Ovary (tissue), 3 donors: ENCODE measurements around the gene GYPA.
"Not testable (repeated sequence)": the region's sequence is repeated elsewhere in the genome, so short reads cannot be mapped to it uniquely, and the experiment has no call there.

Experiments
- POLR2A ChIP-seq: fragments of 450-650 bp; IDR thresholded peaks from one replicate; pipeline ENCODE4 v1.6.1; 2017; ENCODE audit warnings: antibody characterized with exemption, mild to moderate bottlenecking, moderate library complexity
- TF ChIP-seq, protein P1 (sequence below), 3 donors: fragments of 450-650 bp in 2 of 3; fragments of 200-600 bp in 1 of 3; IDR thresholded peaks; one replicate each; pipeline versions ENCODE4 v1.5.1 to v1.8.0; 2016 to 2022; ENCODE audit warnings: antibody characterized with exemption in 3 of 3, mild to moderate bottlenecking in 1 of 3
- donor health status: DM: no; HTN: no; CAD: no.

DNA sequence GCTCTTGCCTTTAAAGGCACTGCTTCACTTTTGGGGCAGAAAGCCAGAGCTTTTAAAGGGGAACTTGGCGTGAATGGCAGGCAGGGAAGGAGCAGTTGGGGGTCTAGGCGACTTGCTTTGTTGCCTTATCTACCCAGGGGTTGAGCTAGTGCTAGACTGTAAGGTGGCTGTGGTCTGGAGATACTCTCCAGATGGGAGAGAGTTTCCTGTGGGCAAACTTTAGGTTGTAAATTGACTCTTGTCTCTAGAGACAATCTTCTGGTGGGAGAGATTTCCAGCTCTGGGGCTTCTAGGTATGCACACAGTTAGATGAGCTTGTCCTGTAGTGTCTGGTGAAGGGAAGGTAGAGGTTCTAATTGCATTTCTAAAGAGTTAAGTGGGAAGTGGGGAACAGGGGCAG is 61.8 kb downstream of the GYPA start:
- TF ChIP-seq POLR2A, result not testable (repeated sequence)
- TF ChIP-seq, protein P1, sequence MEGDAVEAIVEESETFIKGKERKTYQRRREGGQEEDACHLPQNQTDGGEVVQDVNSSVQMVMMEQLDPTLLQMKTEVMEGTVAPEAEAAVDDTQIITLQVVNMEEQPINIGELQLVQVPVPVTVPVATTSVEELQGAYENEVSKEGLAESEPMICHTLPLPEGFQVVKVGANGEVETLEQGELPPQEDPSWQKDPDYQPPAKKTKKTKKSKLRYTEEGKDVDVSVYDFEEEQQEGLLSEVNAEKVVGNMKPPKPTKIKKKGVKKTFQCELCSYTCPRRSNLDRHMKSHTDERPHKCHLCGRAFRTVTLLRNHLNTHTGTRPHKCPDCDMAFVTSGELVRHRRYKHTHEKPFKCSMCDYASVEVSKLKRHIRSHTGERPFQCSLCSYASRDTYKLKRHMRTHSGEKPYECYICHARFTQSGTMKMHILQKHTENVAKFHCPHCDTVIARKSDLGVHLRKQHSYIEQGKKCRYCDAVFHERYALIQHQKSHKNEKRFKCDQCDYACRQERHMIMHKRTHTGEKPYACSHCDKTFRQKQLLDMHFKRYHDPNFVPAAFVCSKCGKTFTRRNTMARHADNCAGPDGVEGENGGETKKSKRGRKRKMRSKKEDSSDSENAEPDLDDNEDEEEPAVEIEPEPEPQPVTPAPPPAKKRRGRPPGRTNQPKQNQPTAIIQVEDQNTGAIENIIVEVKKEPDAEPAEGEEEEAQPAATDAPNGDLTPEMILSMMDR (IDR thresholded peaks at IDR 0.05), result not testable (repeated sequence)
